ENCODE measurements around the gene SPAST.
A peak's percentile ranks its signal among the peaks of the same experiment; 100 is the strongest.
"Not testable (repeated sequence)": the region's sequence is repeated elsewhere in the genome, so short reads cannot be mapped to it uniquely, and the experiment has no call there.

Gene SPAST, protein sequence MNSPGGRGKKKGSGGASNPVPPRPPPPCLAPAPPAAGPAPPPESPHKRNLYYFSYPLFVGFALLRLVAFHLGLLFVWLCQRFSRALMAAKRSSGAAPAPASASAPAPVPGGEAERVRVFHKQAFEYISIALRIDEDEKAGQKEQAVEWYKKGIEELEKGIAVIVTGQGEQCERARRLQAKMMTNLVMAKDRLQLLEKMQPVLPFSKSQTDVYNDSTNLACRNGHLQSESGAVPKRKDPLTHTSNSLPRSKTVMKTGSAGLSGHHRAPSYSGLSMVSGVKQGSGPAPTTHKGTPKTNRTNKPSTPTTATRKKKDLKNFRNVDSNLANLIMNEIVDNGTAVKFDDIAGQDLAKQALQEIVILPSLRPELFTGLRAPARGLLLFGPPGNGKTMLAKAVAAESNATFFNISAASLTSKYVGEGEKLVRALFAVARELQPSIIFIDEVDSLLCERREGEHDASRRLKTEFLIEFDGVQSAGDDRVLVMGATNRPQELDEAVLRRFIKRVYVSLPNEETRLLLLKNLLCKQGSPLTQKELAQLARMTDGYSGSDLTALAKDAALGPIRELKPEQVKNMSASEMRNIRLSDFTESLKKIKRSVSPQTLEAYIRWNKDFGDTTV

GRCh38 chr2:32063310-32064020 is at the start of gene SPAST:
Gene SPAST (plus strand): TSS chr2:32063556. CDS start chr2:32063832, 276 bp downstream.
- peak; percentile 91 for DNase-seq

- not testable (repeated sequence) for DNase-seq
Observed at GRCh38 chr2:32018789-32019482, 44.4 kb upstream of the SPAST start.

DNA sequence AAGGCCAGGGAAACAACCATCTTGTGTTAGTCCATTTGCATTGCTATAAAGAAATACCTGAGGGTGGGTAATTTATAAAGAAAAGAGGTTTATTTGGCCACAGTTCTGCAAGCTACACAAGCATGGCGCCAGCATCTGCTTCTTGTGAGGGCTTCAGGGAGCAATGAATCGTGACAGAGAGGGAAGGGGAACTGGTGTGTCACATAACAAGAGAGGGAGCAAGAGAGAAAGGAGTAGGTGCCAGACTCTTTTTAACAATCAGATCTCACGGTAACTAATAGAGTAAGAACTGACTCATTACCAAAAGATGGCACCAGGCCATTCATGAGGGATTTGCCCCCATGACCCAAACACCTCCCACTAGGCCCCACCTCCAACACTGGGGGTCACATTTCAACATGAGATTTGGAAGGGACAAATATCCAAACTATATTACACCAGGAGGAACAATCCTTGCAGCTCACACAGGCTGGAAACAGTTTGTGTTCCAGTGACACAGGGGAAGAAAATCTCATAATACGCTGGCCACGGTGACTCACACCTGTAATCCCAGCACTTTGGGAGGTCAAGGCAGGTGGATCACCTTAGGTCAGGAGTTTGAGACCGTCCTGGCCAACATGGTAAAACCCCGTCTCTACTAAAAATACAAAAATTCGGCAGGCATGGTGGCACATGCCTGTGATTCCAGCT is 29.0 kb upstream of the SPAST start:
- DNase-seq, result not testable (repeated sequence)

DNA sequence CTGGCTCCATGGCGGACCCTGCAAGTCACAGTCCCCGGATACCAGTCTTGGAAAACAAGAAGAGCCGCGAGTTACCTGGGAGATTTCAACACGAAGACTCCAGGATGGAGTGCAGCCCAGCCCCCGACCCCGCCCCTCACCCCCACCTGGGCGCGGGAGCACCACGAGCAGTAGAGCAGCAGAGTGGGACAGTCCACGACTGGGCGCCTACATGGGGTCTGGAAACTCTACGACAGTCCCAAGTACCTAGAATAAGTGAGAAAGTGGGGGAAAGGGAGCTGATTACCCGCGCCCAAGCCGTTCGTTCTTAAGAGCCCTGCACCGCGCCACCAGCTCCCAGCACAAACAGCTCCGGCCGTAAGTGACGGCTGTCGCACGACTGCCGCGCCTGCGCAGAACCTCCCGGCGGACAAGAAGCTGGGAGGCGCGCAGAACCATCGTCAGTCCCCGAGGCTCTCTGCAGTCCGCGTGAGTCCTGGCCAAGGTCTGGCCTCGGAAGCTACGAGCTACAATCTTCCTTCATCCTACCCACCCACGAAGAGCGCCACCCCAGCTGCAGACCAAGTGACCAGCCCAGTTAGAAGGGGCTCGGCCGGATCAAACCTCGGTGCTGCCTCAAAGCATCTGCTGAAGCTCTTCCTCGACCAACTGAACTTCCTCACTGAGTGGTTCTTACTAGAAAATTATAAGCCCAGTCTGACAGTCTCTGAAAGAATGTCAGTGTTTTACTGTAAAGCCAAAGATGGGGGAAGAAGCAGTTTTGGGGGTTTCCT is 23.7 kb upstream of the SPAST start, which contains the start of gene DPY30:
Gene DPY30 (minus strand): TSS at position 359 of the 773 bp plus-strand sequence. CDS start 349 bp downstream, at position 10.
- DNase-seq, result peak; percentile 66

GRCh38 chr2:32043561-32043960 is 19.8 kb upstream of the SPAST start:
- no peak for DNase-seq

GRCh38 chr2:32051836-32052439 is 11.4 kb upstream of the SPAST start:
- no peak for DNase-seq

DNA sequence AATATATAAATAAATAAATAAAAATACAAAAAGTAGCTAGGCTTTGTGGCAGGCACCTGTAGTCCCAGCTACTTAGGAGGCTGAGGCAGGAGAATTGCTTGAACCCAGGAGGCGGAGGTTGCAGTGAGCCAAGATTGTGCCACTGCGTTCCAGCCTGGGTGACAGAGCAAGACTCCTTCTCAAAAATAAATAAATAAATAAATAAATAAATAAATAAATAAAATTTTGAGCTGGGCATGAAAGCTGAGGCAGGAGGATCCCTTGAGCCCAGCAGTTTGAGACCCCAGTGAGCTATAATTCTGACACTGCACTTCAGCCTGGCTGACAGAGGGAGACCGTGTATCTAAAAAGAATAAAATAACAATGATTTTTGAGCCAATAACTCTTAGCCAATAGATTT is 8.8 kb upstream of the SPAST start:
- not testable (repeated sequence) for DNase-seq

DNA sequence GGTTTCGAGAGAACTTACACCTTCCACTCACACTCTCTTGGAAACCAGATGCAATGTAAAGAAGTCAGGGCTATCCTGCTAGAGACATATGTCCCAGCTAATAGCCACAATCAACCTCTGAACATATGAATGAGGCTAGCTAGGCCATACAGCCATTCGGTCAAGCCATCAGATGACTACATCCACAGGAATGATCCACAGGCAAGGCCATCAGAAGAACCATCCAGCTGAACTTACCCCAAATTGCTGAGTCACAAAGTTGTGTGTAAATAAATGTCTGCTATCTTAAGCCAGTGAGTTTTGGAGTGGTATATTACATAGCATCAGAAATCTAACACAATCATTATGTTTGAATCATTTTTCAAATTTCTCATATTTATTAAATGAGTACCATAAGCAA is 5.2 kb upstream of the SPAST start:
- no peak for DNase-seq

- DNase-seq, result no peak
Observed at GRCh38 chr2:32060266-32060665, 3.1 kb upstream of the SPAST start.

- DNase-seq, result no peak
Observed at GRCh38 chr2:32061430-32061829, 1.9 kb upstream of the SPAST start.

GRCh38 chr2:32061973-32062861 is 1.1 kb upstream of the SPAST start:
- DNase-seq, result no peak

- no peak for DNase-seq
Observed at GRCh38 chr2:32064021-32064601, 755 bp downstream of the SPAST start.

GRCh38 chr2:32064713-32065112 is 1.4 kb downstream of the SPAST start:
- no peak for DNase-seq

GRCh38 chr2:32067549-32067948 is 4.2 kb downstream of the SPAST start:
- DNase-seq, result no peak

- DNase-seq, result no peak
Observed at GRCh38 chr2:32074134-32074506, 10.8 kb downstream of the SPAST start.

- no peak for DNase-seq
Observed at GRCh38 chr2:32095671-32096070, 32.3 kb downstream of the SPAST start.

DNA sequence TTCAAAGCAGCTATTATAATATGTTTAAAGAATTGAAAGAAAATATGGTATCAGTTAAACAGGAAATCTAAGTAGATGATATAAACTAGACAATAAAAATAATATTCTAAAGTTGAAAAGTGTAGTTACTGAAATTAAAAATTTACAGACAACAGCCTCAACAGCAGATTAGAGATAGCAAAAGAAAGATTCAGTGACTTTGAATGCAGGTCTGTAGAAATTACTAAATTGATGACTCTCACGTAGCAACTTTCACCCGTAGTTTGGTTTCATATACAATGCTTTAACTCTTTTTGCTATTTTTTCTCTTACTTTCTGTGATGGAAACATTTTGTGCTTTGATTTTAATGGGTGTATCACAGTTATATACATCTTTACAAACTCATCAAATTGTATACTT is 44.8 kb downstream of the SPAST start:
- DNase-seq, result no peak

GRCh38 chr2:32118055-32118454 is 54.7 kb downstream of the SPAST start:
- no peak for DNase-seq

DNA sequence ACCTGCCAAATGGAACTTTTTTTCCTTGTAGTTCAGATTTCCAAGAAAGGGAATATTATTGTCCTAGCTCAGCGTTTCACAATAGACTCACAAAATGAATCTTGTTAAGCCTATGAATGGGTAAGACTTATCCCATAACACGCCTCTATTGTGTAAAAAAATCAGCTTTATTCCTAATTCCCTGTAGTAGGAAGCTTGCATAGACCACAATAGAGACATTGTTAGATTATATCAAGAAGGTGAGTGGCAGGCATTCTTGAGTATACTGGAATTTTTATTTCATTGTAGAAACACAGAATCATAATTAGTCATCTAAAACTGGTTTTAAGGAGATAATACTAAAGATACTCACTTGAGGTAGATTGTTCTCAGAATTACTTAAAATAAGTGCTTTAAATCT is 55.8 kb downstream of the SPAST start:
- no peak for DNase-seq

GRCh38 chr2:32124660-32125059 is 61.3 kb downstream of the SPAST start:
- DNase-seq, result no peak
